ENCODE results near the gene UPP2. TPM values are rescaled to one million over a fixed set of nuclear protein-coding genes. Genes with fewer than 3 reads are reported as not detected.

UPP2 gene
- total RNA-seq, 4 donors from 2014 or later, result 0.28 TPM; not detected in 3

DNA sequence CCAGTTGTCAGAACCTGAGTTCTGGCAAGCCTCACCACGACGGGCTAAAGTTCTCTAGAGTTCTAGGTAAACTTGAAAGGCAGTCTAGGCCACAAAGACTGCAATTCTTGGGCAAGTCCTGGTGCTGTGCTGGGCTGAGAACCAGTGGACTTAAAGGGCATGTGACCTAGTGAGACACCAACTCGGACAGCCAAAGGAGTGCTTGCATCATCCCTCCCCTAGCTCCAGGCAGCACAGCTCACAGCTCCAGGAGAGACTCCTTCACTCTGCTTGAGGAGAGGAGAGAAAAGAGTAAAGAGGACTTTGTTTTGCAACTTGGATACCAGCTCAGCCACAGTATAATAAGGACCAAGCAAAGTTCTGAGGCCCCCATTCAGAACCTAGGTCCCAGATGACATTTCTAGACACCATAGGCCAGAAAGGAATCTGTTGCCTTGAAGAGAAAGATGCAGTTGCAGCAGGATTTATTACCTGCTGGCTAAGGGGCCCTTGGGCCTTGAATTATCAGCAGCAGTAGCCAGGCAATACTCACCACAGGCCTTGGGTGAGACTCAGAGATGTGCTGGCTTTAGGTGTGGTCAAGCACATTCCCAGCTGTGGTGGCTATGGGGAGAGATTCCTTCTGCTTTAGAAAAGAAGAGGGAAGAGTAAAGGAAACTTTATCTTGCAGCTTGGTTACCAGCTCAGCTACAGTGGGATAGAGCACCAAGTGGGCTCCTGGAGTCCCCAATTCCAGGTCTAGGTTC, 51.8 kb downstream of the UPP2 start:
- TF ChIP-seq POLR2A (IDR thresholded peaks at IDR 0.05), result no peak
- TF ChIP-seq, protein P1, sequence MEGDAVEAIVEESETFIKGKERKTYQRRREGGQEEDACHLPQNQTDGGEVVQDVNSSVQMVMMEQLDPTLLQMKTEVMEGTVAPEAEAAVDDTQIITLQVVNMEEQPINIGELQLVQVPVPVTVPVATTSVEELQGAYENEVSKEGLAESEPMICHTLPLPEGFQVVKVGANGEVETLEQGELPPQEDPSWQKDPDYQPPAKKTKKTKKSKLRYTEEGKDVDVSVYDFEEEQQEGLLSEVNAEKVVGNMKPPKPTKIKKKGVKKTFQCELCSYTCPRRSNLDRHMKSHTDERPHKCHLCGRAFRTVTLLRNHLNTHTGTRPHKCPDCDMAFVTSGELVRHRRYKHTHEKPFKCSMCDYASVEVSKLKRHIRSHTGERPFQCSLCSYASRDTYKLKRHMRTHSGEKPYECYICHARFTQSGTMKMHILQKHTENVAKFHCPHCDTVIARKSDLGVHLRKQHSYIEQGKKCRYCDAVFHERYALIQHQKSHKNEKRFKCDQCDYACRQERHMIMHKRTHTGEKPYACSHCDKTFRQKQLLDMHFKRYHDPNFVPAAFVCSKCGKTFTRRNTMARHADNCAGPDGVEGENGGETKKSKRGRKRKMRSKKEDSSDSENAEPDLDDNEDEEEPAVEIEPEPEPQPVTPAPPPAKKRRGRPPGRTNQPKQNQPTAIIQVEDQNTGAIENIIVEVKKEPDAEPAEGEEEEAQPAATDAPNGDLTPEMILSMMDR (IDR thresholded peaks at IDR 0.05), result no peak
- Histone ChIP-seq H3K36me3 (no peaks in the 10 kb centered on the region), H3K9me3 (no peaks in the 10 kb centered on the region), H3K4me3 (no peak overlapping the region), H3K27me3 (no peaks in the 10 kb centered on the region), H3K4me1 (no peaks in the 10 kb centered on the region), H3K27ac (no peak overlapping the region)
- intact Hi-C loops (cut with DNase I; ENCODE audit: low total_unique reads), result no loop called here
- DNase-seq, result no peak

DNA sequence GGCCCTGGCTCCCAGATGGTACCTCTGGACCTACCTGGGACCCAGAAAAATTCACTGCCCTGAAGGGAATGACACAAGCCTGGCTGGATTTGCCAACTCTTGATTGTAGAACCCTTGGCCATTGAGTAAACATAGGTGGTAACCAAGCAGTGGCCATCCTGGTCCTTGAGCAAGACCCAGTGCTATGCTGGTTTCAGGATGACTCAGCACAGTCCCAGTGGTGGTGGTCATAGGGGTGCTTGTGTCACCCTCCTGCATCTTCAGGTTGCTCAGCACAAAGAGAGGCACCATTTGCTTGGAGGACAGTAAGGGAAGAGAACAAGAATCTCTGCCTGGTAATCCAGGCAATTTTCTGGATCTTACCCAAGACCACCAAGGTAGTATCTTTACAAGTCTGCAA, 52.9 kb downstream of the UPP2 start:
- no peaks in the 10 kb centered on the region for H3K4me1 ChIP-seq
- no peaks in the 10 kb centered on the region for H3K9me3 ChIP-seq
- no peak for DNase-seq
- no peaks in the 10 kb centered on the region for H3K36me3 ChIP-seq
- H3K4me3 ChIP-seq, result no peak overlapping the region
- no peak overlapping the region for H3K27ac ChIP-seq
- H3K27me3 ChIP-seq, result no peaks in the 10 kb centered on the region
- TF ChIP-seq, protein P1 (IDR thresholded peaks at IDR 0.05), result no peak
- no peak for TF ChIP-seq POLR2A (IDR thresholded peaks at IDR 0.05)
- intact Hi-C loops (cut with DNase I; ENCODE audit: low total_unique reads), result no loop called here

DNA sequence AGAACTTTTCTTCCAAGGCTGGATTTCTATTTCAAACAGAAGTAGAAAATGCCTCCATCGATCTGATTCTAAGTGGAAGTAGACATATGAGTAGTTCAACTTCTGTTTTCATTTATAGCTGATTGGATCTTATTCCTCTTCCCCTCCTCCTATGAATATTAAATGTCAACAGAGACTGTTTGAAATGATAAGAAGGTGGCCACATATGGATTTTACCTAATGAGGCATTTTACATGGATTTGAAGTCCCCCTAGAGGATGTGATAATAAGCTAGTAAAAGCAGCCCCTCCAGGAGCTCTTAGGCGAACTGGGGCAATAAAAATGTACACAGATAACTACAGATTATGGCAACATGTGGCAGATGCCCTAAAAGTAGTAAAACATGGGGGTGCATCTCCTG, 71.0 kb downstream of the UPP2 start:
- intact Hi-C loops (cut with DNase I; ENCODE audit: low total_unique reads), result no loop called here
- TF ChIP-seq, protein P1 (IDR thresholded peaks at IDR 0.05), result no peak
- TF ChIP-seq POLR2A (IDR thresholded peaks at IDR 0.05), result no peak
- DNase-seq, result no peak

DNA sequence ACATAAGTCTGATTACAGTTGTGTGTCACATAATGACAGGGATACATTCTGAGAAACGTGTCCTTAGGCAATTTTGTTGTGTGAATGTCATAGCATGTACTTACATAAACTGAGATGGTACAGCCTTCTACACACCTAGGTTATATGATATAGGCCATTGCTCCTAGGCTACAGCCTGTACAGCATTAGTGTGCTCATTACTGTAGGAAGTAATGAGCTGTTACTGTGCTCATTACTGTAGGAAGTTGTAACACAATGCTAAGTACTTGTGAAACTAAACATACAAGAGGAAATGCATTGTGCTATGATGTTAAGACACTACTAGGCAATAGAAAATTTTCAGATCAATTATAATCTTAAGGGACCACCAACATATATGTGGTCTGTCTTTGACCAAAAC, 72.8 kb downstream of the UPP2 start:
- Histone ChIP-seq H3K27ac (no peak overlapping the region), H3K4me3 (no peak overlapping the region), H3K9me3 (no peaks in the 10 kb centered on the region), H3K36me3 (no peaks in the 10 kb centered on the region), H3K27me3 (no peaks in the 10 kb centered on the region), H3K4me1 (no peaks in the 10 kb centered on the region)
- no peak for DNase-seq
- intact Hi-C loops (cut with DNase I; ENCODE audit: low total_unique reads), result no loop called here
- TF ChIP-seq POLR2A (IDR thresholded peaks at IDR 0.05), result no peak
- TF ChIP-seq, protein P1 (IDR thresholded peaks at IDR 0.05), result no peak

More for the DNA sequence above, 71.0 kb downstream of the UPP2 start:
- no peaks in the 10 kb centered on the region for H3K9me3 ChIP-seq
- H3K4me3 ChIP-seq, result no peak overlapping the region
- no peaks in the 10 kb centered on the region for H3K4me1 ChIP-seq
- no peaks in the 10 kb centered on the region for H3K27me3 ChIP-seq
- no peak overlapping the region for H3K27ac ChIP-seq
- H3K36me3 ChIP-seq, result no peaks in the 10 kb centered on the region

DNA sequence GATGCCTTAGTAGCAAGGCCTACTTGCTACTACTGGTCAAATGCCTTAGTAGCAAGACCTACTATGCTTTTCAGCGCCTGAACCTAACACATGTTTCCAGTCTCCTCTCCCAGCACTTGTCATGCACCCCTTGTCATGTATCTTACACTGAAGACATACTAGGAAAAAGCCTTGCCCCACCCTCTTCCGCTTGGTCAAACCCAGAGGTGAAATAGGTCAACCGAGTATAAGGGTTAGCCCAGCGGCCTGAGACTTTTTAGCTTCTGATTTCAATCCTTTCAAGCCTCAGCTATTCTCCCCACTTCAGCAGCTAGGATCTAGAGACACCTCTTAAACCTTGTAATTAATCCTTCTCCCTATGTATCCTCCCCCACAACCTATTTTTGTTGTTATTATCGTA, 73.3 kb downstream of the UPP2 start:
- intact Hi-C loops (cut with DNase I; ENCODE audit: low total_unique reads), result no loop called here
- no peaks in the 10 kb centered on the region for H3K27me3 ChIP-seq
- no peaks in the 10 kb centered on the region for H3K9me3 ChIP-seq
- no peaks in the 10 kb centered on the region for H3K36me3 ChIP-seq
- TF ChIP-seq POLR2A (IDR thresholded peaks at IDR 0.05), result no peak
- TF ChIP-seq, protein P1 (IDR thresholded peaks at IDR 0.05), result no peak
- H3K27ac ChIP-seq, result no peak overlapping the region
- no peak for DNase-seq
- no peak overlapping the region for H3K4me3 ChIP-seq
- no peaks in the 10 kb centered on the region for H3K4me1 ChIP-seq

Data from uterus (tissue), 4 donors.